ENCODE measurements around the gene CELA3B.

GRCh38 chr1:21930629-21931170 lies 46.1 kb upstream of the CELA3B start:
- no peak for TF ChIP-seq CTCF (IDR thresholded peaks at IDR 0.05; ENCODE audit: poor library complexity)
- no peak for TF ChIP-seq EZH2 (IDR thresholded peaks at IDR 0.05; ENCODE audit: borderline replicate concordance)
- no peak for TF ChIP-seq EZH2phosphoT487 (IDR thresholded peaks at IDR 0.05; ENCODE audit: low read depth, severe bottlenecking, unreplicated experiment)

Measured in hepatocyte (in vitro differentiated cells).